H9 (cell line): ENCODE data around the gene DAPK1. TPM values are rescaled to one million over a fixed set of nuclear protein-coding genes. Genes with fewer than 3 reads are reported as not detected.

ENCODE experiments used
- DNase-seq: peaks from one replicate; pipeline ENCODE4 v3.0.0-alpha.2; 2017
- H2AFZ ChIP-seq: one replicate; pipeline ENCODE4 v1.6.1; 2013; ENCODE audit warnings: mild to moderate bottlenecking, low read length, control low read depth, moderate library complexity
- H2AK5ac ChIP-seq: 2 replicates; pipeline ENCODE4 v1.6.1; 2013; ENCODE audit warnings: low read length, control low read depth, mixed read lengths; ENCODE audit not compliant: insufficient read length
- H2BK120ac ChIP-seq: one replicate; pipeline ENCODE4 v1.6.1; 2013; ENCODE audit warnings: low read depth, mild to moderate bottlenecking, low read length, control low read depth, inconsistent platforms; ENCODE audit not compliant: poor library complexity, severe bottlenecking
- H2BK12ac ChIP-seq: 2 replicates; pipeline ENCODE4 v1.6.1; 2013; ENCODE audit warnings: low read length, control low read depth, mixed read lengths, low read depth; ENCODE audit not compliant: insufficient read length
- H2BK15ac ChIP-seq: 2 replicates; pipeline ENCODE4 v1.6.1; 2013; ENCODE audit warnings: low read depth, low read length, control low read depth
- H2BK20ac ChIP-seq: one replicate; pipeline ENCODE4 v1.6.1; 2013; ENCODE audit warnings: low read depth, mild to moderate bottlenecking, low read length, control low read depth, inconsistent platforms; ENCODE audit not compliant: poor library complexity, severe bottlenecking
- H2BK5ac ChIP-seq: 2 replicates; pipeline ENCODE4 v1.6.1; 2013; ENCODE audit warnings: low read length, control low read depth, mixed read lengths; ENCODE audit not compliant: insufficient read length
- H3K14ac ChIP-seq: 2 replicates; pipeline ENCODE4 v1.6.1; 2013; ENCODE audit warnings: low read length, control low read depth; ENCODE audit not compliant: insufficient read depth
- H3K18ac ChIP-seq: 2 replicates; pipeline ENCODE4 v1.6.1; 2013; ENCODE audit warnings: low read depth, mild to moderate bottlenecking, mixed read lengths, low read length, control low read depth; ENCODE audit not compliant: insufficient read length
- H3K23ac ChIP-seq: 2 replicates; pipeline ENCODE4 v1.6.1; 2013; ENCODE audit warnings: low read length, control low read depth, mixed read lengths, low read depth; ENCODE audit not compliant: insufficient read length
- H3K23me2 ChIP-seq: 2 replicates; pipeline ENCODE4 v1.6.1; 2013; ENCODE audit warnings: low read depth, mild to moderate bottlenecking, mixed read lengths, low read length, control low read depth; ENCODE audit not compliant: insufficient read length, poor library complexity, severe bottlenecking
- H3K27ac ChIP-seq: 2 replicates; pipeline ENCODE4 v1.5.1; 2013; ENCODE audit warnings: low read length, control low read depth, mixed read lengths, low read depth; ENCODE audit not compliant: insufficient read length
- H3K27me3 ChIP-seq: 2 replicates; pipeline ENCODE4 v1.6.1; 2013; ENCODE audit warnings: low read length, control low read depth, inconsistent platforms; ENCODE audit not compliant: insufficient read depth
- H3K4ac ChIP-seq: 2 replicates; pipeline ENCODE4 v1.6.1; 2013; ENCODE audit warnings: low read depth, mild to moderate bottlenecking, control low read depth, inconsistent platforms, low read length, moderate library complexity
- H3K4me1 ChIP-seq: 2 replicates; pipeline ENCODE4 v1.6.1; 2013; ENCODE audit warnings: low read length, control low read depth, inconsistent platforms; ENCODE audit not compliant: insufficient read depth
- H3K4me2 ChIP-seq: 2 replicates; pipeline ENCODE4 v1.6.1; 2013; ENCODE audit warnings: low read length, control low read depth, mixed read lengths; ENCODE audit not compliant: insufficient read length, insufficient read depth
- H3K56ac ChIP-seq: 2 replicates; pipeline ENCODE4 v1.6.1; 2013; ENCODE audit warnings: low read depth, mild to moderate bottlenecking, mixed read lengths, low read length, control low read depth; ENCODE audit not compliant: insufficient read length
- H3K79me1 ChIP-seq: 2 replicates; pipeline ENCODE4 v1.6.1; 2013; ENCODE audit warnings: low read depth, mild to moderate bottlenecking, moderate library complexity, low read length, control low read depth, inconsistent platforms; ENCODE audit not compliant: insufficient read depth, poor library complexity, severe bottlenecking
- H3K79me2 ChIP-seq: 2 replicates; pipeline ENCODE4 v1.6.1; 2013; ENCODE audit warnings: low read length, control low read depth, inconsistent platforms; ENCODE audit not compliant: insufficient read depth
- H3K9ac ChIP-seq: 2 replicates; pipeline ENCODE4 v1.6.1; 2013; ENCODE audit warnings: low read length, control low read depth, mixed read lengths; ENCODE audit not compliant: insufficient read length; ENCODE audit errors: extremely low read depth
- H3K9me3 ChIP-seq: one replicate; pipeline ENCODE4 v1.6.1; 2013; ENCODE audit warnings: low read depth, low read length, inconsistent platforms; ENCODE audit not compliant: control insufficient read depth
- H3T11ph ChIP-seq: one replicate; pipeline ENCODE4 v1.6.1; 2013; ENCODE audit warnings: mild to moderate bottlenecking, low read length, control low read depth, inconsistent platforms
- H4K20me1 ChIP-seq: one replicate; pipeline ENCODE4 v1.6.1; 2013; ENCODE audit not compliant: control insufficient read depth, insufficient read length, insufficient read depth
- H4K5ac ChIP-seq: 2 replicates; pipeline ENCODE4 v1.6.1; 2013; ENCODE audit warnings: low read depth, mild to moderate bottlenecking, mixed read lengths, low read length, control low read depth; ENCODE audit not compliant: insufficient read length
- H4K8ac ChIP-seq: replicated peaks from 2 replicates; pipeline ENCODE4 v1.6.1; 2013; ENCODE audit warnings: low read length, control low read depth, mixed read lengths, low read depth; ENCODE audit not compliant: insufficient read length
- H4K91ac ChIP-seq: 2 replicates; pipeline ENCODE4 v1.6.1; 2013; ENCODE audit warnings: low read depth, mild to moderate bottlenecking, moderate library complexity, mixed read lengths, low read length, control low read depth; ENCODE audit not compliant: insufficient read length
- H3K27ac Mint-ChIP-seq, 3 experiments: 2 replicates in 2 of 3; 3 replicates in 1 of 3; pipeline ENCODE4 v1.8.0; 2020 to 2021; ENCODE audit warnings: mixed read lengths in 3 of 3, mild to moderate bottlenecking in 1 of 3, moderate library complexity in 1 of 3
- H3K27me3 Mint-ChIP-seq: 2 replicates; pipeline ENCODE4 v1.8.0; 2021; ENCODE audit warnings: low read depth, mild to moderate bottlenecking, moderate library complexity, mixed read lengths
- H3K36me3 Mint-ChIP-seq, 3 experiments: 2 replicates in 2 of 3; 3 replicates in 1 of 3; pipeline ENCODE4 v1.8.0; 2020 to 2021; ENCODE audit warnings: low read depth in 3 of 3, mixed read lengths in 3 of 3; ENCODE audit not compliant: insufficient read depth in 1 of 3
- H3K4me1 Mint-ChIP-seq, 2 experiments: 2 replicates each; pipeline ENCODE4 v1.8.0; 2020; ENCODE audit warnings: mixed read lengths in 2 of 2
- H3K4me3 Mint-ChIP-seq, 2 experiments: 2 replicates in 1 of 2; 3 replicates in 1 of 2; pipeline ENCODE4 v1.8.0; 2020 to 2021; ENCODE audit warnings: mild to moderate bottlenecking in 2 of 2, mixed read lengths in 2 of 2, moderate library complexity in 1 of 2
- H3K9me3 Mint-ChIP-seq, 2 experiments: 2 replicates in 1 of 2; 3 replicates in 1 of 2; pipeline ENCODE4 v1.8.0; 2020; ENCODE audit warnings: mild to moderate bottlenecking in 2 of 2, mixed read lengths in 2 of 2, moderate library complexity in 1 of 2
- whole genome bisulfite sequencing: extraction: QIAGEN DNeasy Blood & Tissue Kit; methylation state at CpG from one replicate; pipeline ENCODE4 v1.1.7; 2013; ENCODE audit warnings: missing lambda C conversion rate, low lambda C conversion rate, mixed read lengths; ENCODE audit not compliant: insufficient read length; ENCODE audit errors: extremely low coverage; 5-methylcytosine and 5-hydroxymethylcytosine counted together
- total RNA-seq: library from RNA; stranded (reverse); gene quantifications from 2 replicates; pipeline ENCODE4 v1.2.1, GENCODE V29; 2021
- TF ChIP-seq, protein P1 (sequence below): fragments of 200-600 bp; sonication (generic); conservative IDR thresholded peaks from 3 replicates; pipeline ENCODE4 v1.8.0; 2021; ENCODE audit warnings: antibody characterized with exemption, mild to moderate bottlenecking

Gene DAPK1
- total RNA-seq, 1 experiment from 2014 or later, result 79.4 TPM

DNA sequence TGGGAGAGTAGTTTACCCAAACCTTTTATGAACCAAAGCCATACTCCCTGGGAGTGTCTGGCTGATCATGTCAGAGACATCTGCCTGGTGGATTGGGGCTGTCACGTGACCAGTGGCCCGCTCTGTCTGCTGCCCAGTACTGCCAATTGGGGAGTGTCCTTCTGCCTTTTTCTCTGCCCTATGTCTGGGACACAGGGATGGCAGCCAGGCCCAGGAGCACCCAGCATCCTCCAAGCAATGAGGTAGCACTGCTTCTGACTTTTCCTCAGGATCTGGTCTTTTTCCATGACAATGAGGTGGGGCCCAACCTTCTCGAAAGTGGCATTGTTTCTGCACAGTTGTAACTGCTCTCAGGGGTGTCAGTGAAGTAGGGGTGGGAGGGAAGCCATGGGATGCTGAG is 21.8 kb downstream of the DAPK1 start:
- Histone ChIP-seq H3K79me1 (peaks cover 3% of the 10 kb centered on the region), H3K4me2 (no peak overlapping the region), H3K27ac (no peak overlapping the region), H3K56ac (no peak overlapping the region), H2BK20ac (no peak overlapping the region), H3K9ac (no peak overlapping the region), H2AFZ (no peak overlapping the region), H4K8ac (no peak overlapping the region), H3K18ac (no peak overlapping the region), H3K27me3 (no peaks in the 10 kb centered on the region), H4K5ac (no peak overlapping the region), H3K23me2 (no peaks in the 10 kb centered on the region), H3K23ac (no peak overlapping the region), H3K4ac (no peak overlapping the region), H4K91ac (no peak overlapping the region), H2BK15ac (no peak overlapping the region), H4K20me1 (no peaks in the 10 kb centered on the region), H3K79me2 (peaks cover 5% of the 10 kb centered on the region; the same call in 1 of the 2 replicates), H2AK5ac (no peak overlapping the region), H3K9me3 (no peaks in the 10 kb centered on the region), H2BK12ac (no peak overlapping the region), H3K14ac (no peak overlapping the region), H3T11ph (no peak overlapping the region), H2BK5ac (no peak overlapping the region), H2BK120ac (no peak overlapping the region), H3K4me1 (peaks cover 24% of the 10 kb centered on the region; the same call in 1 of the 2 replicates)
- Mint-ChIP-seq H3K4me1 (peaks cover 63 to 66% of the 10 kb centered on the region in 2 experiments), H3K36me3 (peaks cover 16 to 25% (median 23%) of the 10 kb centered on the region in 3 experiments; a peak in 6 of 7 replicates), H3K27ac (peak overlapping the region; percentile 33 to 75 (median 38); a peak in 5 of 7 replicates), H3K9me3 (no peaks in the 10 kb centered on the region; a peak in 1 of 5 replicates), H3K27me3 (no peaks in the 10 kb centered on the region), H3K4me3 (peak overlapping the region in 1 of 2 experiments; percentile 22; a peak in 1 of 5 replicates)
- no peak for DNase-seq
- no CpG with 5 or more reads among the region's 3 CpGs for WGBS
- TF ChIP-seq, protein P1, sequence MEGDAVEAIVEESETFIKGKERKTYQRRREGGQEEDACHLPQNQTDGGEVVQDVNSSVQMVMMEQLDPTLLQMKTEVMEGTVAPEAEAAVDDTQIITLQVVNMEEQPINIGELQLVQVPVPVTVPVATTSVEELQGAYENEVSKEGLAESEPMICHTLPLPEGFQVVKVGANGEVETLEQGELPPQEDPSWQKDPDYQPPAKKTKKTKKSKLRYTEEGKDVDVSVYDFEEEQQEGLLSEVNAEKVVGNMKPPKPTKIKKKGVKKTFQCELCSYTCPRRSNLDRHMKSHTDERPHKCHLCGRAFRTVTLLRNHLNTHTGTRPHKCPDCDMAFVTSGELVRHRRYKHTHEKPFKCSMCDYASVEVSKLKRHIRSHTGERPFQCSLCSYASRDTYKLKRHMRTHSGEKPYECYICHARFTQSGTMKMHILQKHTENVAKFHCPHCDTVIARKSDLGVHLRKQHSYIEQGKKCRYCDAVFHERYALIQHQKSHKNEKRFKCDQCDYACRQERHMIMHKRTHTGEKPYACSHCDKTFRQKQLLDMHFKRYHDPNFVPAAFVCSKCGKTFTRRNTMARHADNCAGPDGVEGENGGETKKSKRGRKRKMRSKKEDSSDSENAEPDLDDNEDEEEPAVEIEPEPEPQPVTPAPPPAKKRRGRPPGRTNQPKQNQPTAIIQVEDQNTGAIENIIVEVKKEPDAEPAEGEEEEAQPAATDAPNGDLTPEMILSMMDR, result no peak
